SK-N-SH (cell line): ENCODE measurements around the gene UTP14C. TPM values are rescaled to one million over a fixed set of nuclear protein-coding genes. Genes with fewer than 3 reads are reported as not detected.

Experiments
- CTCF ChIA-PET: fragments of 300-600, 350-600 bp; formaldehyde crosslinking; extraction: SDS; loops from one replicate; lab custom pipeline; 2021; lab: Yijun Ruan, JAX
- POLR2A ChIA-PET: fragments of 350-600 bp; sonication (Branson Sonifier 250); formaldehyde crosslinking; extraction: SDS; loops from one replicate; lab custom pipeline; 2020; ENCODE audit warnings: antibody characterized with exemption, inconsistent platforms; lab: Yijun Ruan, JAX
- DNase-seq: peaks from one replicate; pipeline ENCODE4 v3.0.0; 2012
- H2AFZ ChIP-seq: fragments of 200-600 bp; sonication (generic); 2 replicates; pipeline ENCODE4 v1.8.1; 2016; ENCODE audit warnings: antibody characterized with exemption, mild to moderate bottlenecking, low read depth
- H3F3A ChIP-seq: fragments of 200-600 bp; sonication (generic); replicated peaks from 2 replicates; pipeline ENCODE3; 2016; ENCODE audit warnings: antibody characterized with exemption, mild to moderate bottlenecking; ENCODE audit not compliant: insufficient read depth
- H3K27ac ChIP-seq, 2 experiments: fragments of 200-500 bp in 1 of 2; fragments of 200-600 bp in 1 of 2; sonication (Bioruptor generic) in 1 of 2; sonication (generic), shearing (Covaris generic) in 1 of 2; 2 replicates each; pipeline versions ENCODE4 v1.5.1 to v1.6.1; 2014 to 2016; ENCODE audit warnings: low read depth in 2 of 2, inconsistent platforms in 1 of 2, low read length in 1 of 2, mild to moderate bottlenecking in 1 of 2, mixed read lengths in 1 of 2
- H3K27me3 ChIP-seq: fragments of 200-600 bp; sonication (generic), shearing (Covaris generic); 2 replicates; pipeline ENCODE4 v1.6.1; 2016; ENCODE audit warnings: mixed run types; ENCODE audit not compliant: insufficient read depth
- H3K36me3 ChIP-seq, 2 experiments: fragments of 200-500 bp in 1 of 2; fragments of 200-600 bp in 1 of 2; sonication (Bioruptor generic) in 1 of 2; sonication (generic) in 1 of 2; replicated peaks in 1 of 2; 2 replicates each; pipeline versions ENCODE3 to v1.5.1; 2014 to 2016; ENCODE audit warnings: low read length in 1 of 2, mild to moderate bottlenecking in 1 of 2; ENCODE audit not compliant: insufficient read depth in 2 of 2, control insufficient read depth in 1 of 2
- H3K4me1 ChIP-seq, 2 experiments: fragments of 200-500 bp in 1 of 2; fragments of 200-600 bp in 1 of 2; sonication (Bioruptor generic) in 1 of 2; sonication (generic), shearing (Covaris generic) in 1 of 2; 2 replicates each; pipeline versions ENCODE4 v1.5.1 to v1.6.1; 2014 to 2016; ENCODE audit warnings: low read depth in 1 of 2, low read length in 1 of 2, mixed run types in 1 of 2; ENCODE audit not compliant: insufficient read depth in 2 of 2, control insufficient read depth in 1 of 2
- H3K4me2 ChIP-seq: fragments of 200-600 bp; sonication (generic), shearing (Covaris generic); 2 replicates; pipeline ENCODE4 v1.6.1; 2017; ENCODE audit warnings: mixed run types
- H3K4me3 ChIP-seq, 2 experiments: fragments of 200-500 bp in 1 of 2; fragments of 200-600 bp in 1 of 2; sonication (Bioruptor generic) in 1 of 2; sonication (generic), shearing (Covaris generic) in 1 of 2; 2 replicates each; pipeline versions ENCODE4 v1.5.1 to v1.8.1; 2014 to 2016; ENCODE audit warnings: low read depth in 2 of 2, inconsistent platforms in 1 of 2, low read length in 1 of 2, mild to moderate bottlenecking in 1 of 2, mixed read lengths in 1 of 2, moderate library complexity in 1 of 2
- H3K79me2 ChIP-seq: fragments of 200-600 bp; sonication (generic); 2 replicates; pipeline ENCODE4 v1.8.1; 2017; ENCODE audit warnings: mild to moderate bottlenecking; ENCODE audit not compliant: insufficient read depth
- H3K9ac ChIP-seq: fragments of 200-600 bp; sonication (generic); 2 replicates; pipeline ENCODE4 v1.6.1; 2017; ENCODE audit warnings: mixed run types
- H3K9me2 ChIP-seq: fragments of 200-600 bp; sonication (generic); 2 replicates; pipeline ENCODE4 v1.6.1; 2017; ENCODE audit warnings: mixed run types
- H3K9me3 ChIP-seq: fragments of 200-600 bp; sonication (generic); 2 replicates; pipeline ENCODE4 v1.6.1; 2017; ENCODE audit warnings: mixed run types, mild to moderate bottlenecking, moderate library complexity
- H4K20me1 ChIP-seq: fragments of 200-600 bp; sonication (generic); 2 replicates; pipeline ENCODE4 v1.6.1; 2017; ENCODE audit warnings: mild to moderate bottlenecking, mixed run types; ENCODE audit not compliant: insufficient read depth
- CHD2 ChIP-seq: fragments of 150-350 bp; IDR thresholded peaks from 2 replicates; pipeline ENCODE4 v1.6.1; 2018; ENCODE audit warnings: low read length; ENCODE audit not compliant: partially characterized antibody
- CTCF ChIP-seq: fragments of 200-600 bp; sonication (generic); IDR thresholded peaks from 2 replicates; pipeline ENCODE4 v1.6.1; 2017; ENCODE audit warnings: antibody characterized with exemption, mild to moderate bottlenecking, moderate library complexity
- ELF1 ChIP-seq: IDR thresholded peaks from 2 replicates; pipeline ENCODE4 v1.4.0; 2012
- FOSL2 ChIP-seq: IDR thresholded peaks from 2 replicates; pipeline ENCODE4 v1.4.0; 2012; ENCODE audit warnings: low read depth, mild to moderate bottlenecking, moderate library complexity, borderline replicate concordance
- GABPA ChIP-seq: IDR thresholded peaks from 2 replicates; pipeline ENCODE4 v1.4.0; 2012; ENCODE audit warnings: low read depth, mild to moderate bottlenecking
- GATA2 ChIP-seq: sonication (generic); formaldehyde crosslinking; IDR thresholded peaks from 2 replicates; pipeline ENCODE4 v1.5.0; 2020; ENCODE audit warnings: mild to moderate bottlenecking, missing genetic modification reagents
- IRF3 ChIP-seq: fragments of 150-350 bp; IDR thresholded peaks from 2 replicates; pipeline ENCODE4 v1.6.1; 2016; ENCODE audit warnings: mild to moderate bottlenecking, low read depth, low read length
- MAX ChIP-seq: IDR thresholded peaks from 2 replicates; pipeline ENCODE4 v1.4.0; 2012; ENCODE audit warnings: low read depth
- MEF2A ChIP-seq: IDR thresholded peaks from 2 replicates; pipeline ENCODE4 v1.4.0; 2012; ENCODE audit warnings: low read depth, borderline replicate concordance
- MXI1 ChIP-seq: IDR thresholded peaks from 2 replicates; pipeline ENCODE4 v1.6.1; 2012; ENCODE audit warnings: mild to moderate bottlenecking, low read depth, low read length, improper control_type of control experiment
- NRF1 ChIP-seq: IDR thresholded peaks from 2 replicates; pipeline ENCODE4 v1.6.1; 2012; ENCODE audit warnings: low read depth, mild to moderate bottlenecking, low read length
- PBX3 ChIP-seq: IDR thresholded peaks from 2 replicates; pipeline ENCODE4; 2012
- POLR2AphosphoS5 ChIP-seq: IDR thresholded peaks from 2 replicates; pipeline ENCODE4 v1.6.1; 2012; ENCODE audit warnings: low read depth, low read length
- REST ChIP-seq: IDR thresholded peaks from 2 replicates; pipeline ENCODE4 v1.6.1; 2012; ENCODE audit warnings: mild to moderate bottlenecking, low read depth, low read length, moderate library complexity
- RFX5 ChIP-seq: IDR thresholded peaks from 2 replicates; pipeline ENCODE4 v1.6.1; 2012; ENCODE audit warnings: mild to moderate bottlenecking, improper control_type of control experiment, low read length
- SIN3A ChIP-seq: IDR thresholded peaks from 2 replicates; pipeline ENCODE4 v1.6.1; 2012; ENCODE audit warnings: low read depth, mild to moderate bottlenecking, low read length, moderate library complexity, borderline replicate concordance
- TEAD4 ChIP-seq: IDR thresholded peaks from 2 replicates; pipeline ENCODE4 v1.4.0; 2012; ENCODE audit warnings: mild to moderate bottlenecking, borderline replicate concordance; ENCODE audit not compliant: insufficient read depth
- USF1 ChIP-seq: IDR thresholded peaks from 2 replicates; pipeline ENCODE4 v1.4.0; 2012; ENCODE audit warnings: low read depth, borderline replicate concordance
- YY1 ChIP-seq: IDR thresholded peaks from 2 replicates; pipeline ENCODE4 v1.4.0; 2012; ENCODE audit warnings: low read depth, mild to moderate bottlenecking
- WGBS: methylation state at CpG from one replicate; pipeline ENCODE4 v1.1.6; 2017; ENCODE audit warnings: low lambda C conversion rate; 5-methylcytosine and 5-hydroxymethylcytosine counted together
- polyA plus RNA-seq, 3 experiments: library from polyadenylated mRNA; depleted of rRNA; stranded (reverse); fragments of >200 nt; gene quantifications; 2 replicates each; pipeline ENCODE4 v1.2.3, GENCODE V29; 2012

The UTP14C gene
- polyA plus RNA-seq, 1 of the 3 experiments (the other 2 are of a cell fraction): 5.1 TPM

- no peaks in the 10 kb centered on the region for H3K9me2 ChIP-seq
- no peaks in the 10 kb centered on the region for H3K79me2 ChIP-seq
- H3K4me3 ChIP-seq: no peak overlapping the region
- TF ChIP-seq CHD2 (no peak), GATA2 (CRISPR knock-in tag) (no peak), TEAD4 (no peak), USF1 (no peak), MEF2A (no peak), ELF1 (no peak), CTCF (no peak), POLR2AphosphoS5 (no peak), FOSL2 (no peak), IRF3 (no peak), YY1 (no peak), MXI1 (no peak), PBX3 (no peak), GABPA (no peak), SIN3A (no peak), MAX (no peak), REST (no peak), NRF1 (no peak), RFX5 (no peak)
- no peak overlapping the region for H2AFZ ChIP-seq
- H3K4me1 ChIP-seq: no peaks in the 10 kb centered on the region
- H3K36me3 ChIP-seq: no peaks in the 10 kb centered on the region
- H3F3A ChIP-seq: no peaks in the 10 kb centered on the region
- no peak overlapping the region for H3K27ac ChIP-seq
- no peak for DNase-seq
- no peak overlapping the region for H3K9ac ChIP-seq
- no peaks in the 10 kb centered on the region for H4K20me1 ChIP-seq
- POLR2A ChIA-PET: no interaction called here
- WGBS: 67% methylated on average over 3 of the region's 3 CpGs
- no peaks in the 10 kb centered on the region for H3K9me3 ChIP-seq
- H3K4me2 ChIP-seq: no peak overlapping the region
- CTCF ChIA-PET: no interaction called here
- no peaks in the 10 kb centered on the region for H3K27me3 ChIP-seq
Observed at GRCh38 chr13:51988988-51989618, 35.4 kb upstream of the UTP14C start.
